NCI-H1436 treated with DMSO at 0.1 percent for 48 hours (cell line): ENCODE results near the gene ARHGEF39.

ENCODE experiments used
- DNase-seq: peaks from one replicate; lab custom pipeline; 2025; lab: John Stamatoyannopoulos, UW

Gene ARHGEF39

GRCh38 chr9:35691334-35691650 lies 26.3 kb upstream of the ARHGEF39 start:
- no peak for DNase-seq

- no peak for DNase-seq
These were observed 25.8 kb upstream of the ARHGEF39 start for GRCh38 chr9:35690614-35691333.

GRCh38 chr9:35690294-35690613 lies 25.3 kb upstream of the ARHGEF39 start:
- no peak for DNase-seq

- no peak for DNase-seq
These were observed 24.7 kb upstream of the ARHGEF39 start, which contains the start of gene TPM2 for GRCh38 chr9:35689542-35690293. TSS of gene TPM2 (minus strand) at chr9:35689925. CDS start at chr9:35689817, 108 bp downstream.

GRCh38 chr9:35688558-35689541 lies 23.9 kb upstream of the ARHGEF39 start:
- no peak for DNase-seq

- DNase-seq, result no peak
These were observed 23.1 kb upstream of the ARHGEF39 start for GRCh38 chr9:35687972-35688557.

GRCh38 chr9:35687306-35687705 lies 22.3 kb upstream of the ARHGEF39 start:
- no peak for DNase-seq

- no peak for DNase-seq
These were observed 21.5 kb upstream of the ARHGEF39 start for GRCh38 chr9:35686222-35687203.

GRCh38 chr9:35685506-35685905 lies 20.5 kb upstream of the ARHGEF39 start:
- no peak for DNase-seq

- DNase-seq, result no peak
These were observed 19.9 kb upstream of the ARHGEF39 start for GRCh38 chr9:35684921-35685320.

- DNase-seq, result no peak
These were observed 18.3 kb upstream of the ARHGEF39 start for GRCh38 chr9:35683323-35683722.

- DNase-seq, result no peak
These were observed 17.7 kb upstream of the ARHGEF39 start for GRCh38 chr9:35682520-35683315.

GRCh38 chr9:35682051-35682450 lies 17.1 kb upstream of the ARHGEF39 start:
- DNase-seq, result no peak

- no peak for DNase-seq
These were observed 16.5 kb upstream of the ARHGEF39 start for GRCh38 chr9:35681341-35682002.

- no peak for DNase-seq
These were observed 15.5 kb upstream of the ARHGEF39 start for GRCh38 chr9:35680331-35681105.

- DNase-seq, result no peak
These were observed 14.9 kb upstream of the ARHGEF39 start for GRCh38 chr9:35679766-35680330.

GRCh38 chr9:35679091-35679490 lies 14.1 kb upstream of the ARHGEF39 start:
- DNase-seq, result no peak

- no peak for DNase-seq
These were observed 10.9 kb upstream of the ARHGEF39 start for GRCh38 chr9:35675732-35676392.
